ENCODE results near the gene ARIH2. TPM values are rescaled to one million over a fixed set of nuclear protein-coding genes. Genes with fewer than 3 reads are reported as not detected.

Gene ARIH2
- total and polyA plus RNA-seq, 9 of the 15 experiments (the other 6 are each of a cell fraction or from before 2014, with no cell fraction given): 27.0 to 120 (median 108) TPM

GRCh38 chr3:48934333-48934991 is 15.8 kb downstream of the ARIH2 start:
- TF ChIP-seq BDP1 (IDR thresholded peaks at IDR 0.05; ENCODE audit: insufficient read depth, insufficient read length) (no peak), ATF7 (IDR thresholded peaks at IDR 0.05) (no peak)
- TF ChIP-seq, protein P1, sequence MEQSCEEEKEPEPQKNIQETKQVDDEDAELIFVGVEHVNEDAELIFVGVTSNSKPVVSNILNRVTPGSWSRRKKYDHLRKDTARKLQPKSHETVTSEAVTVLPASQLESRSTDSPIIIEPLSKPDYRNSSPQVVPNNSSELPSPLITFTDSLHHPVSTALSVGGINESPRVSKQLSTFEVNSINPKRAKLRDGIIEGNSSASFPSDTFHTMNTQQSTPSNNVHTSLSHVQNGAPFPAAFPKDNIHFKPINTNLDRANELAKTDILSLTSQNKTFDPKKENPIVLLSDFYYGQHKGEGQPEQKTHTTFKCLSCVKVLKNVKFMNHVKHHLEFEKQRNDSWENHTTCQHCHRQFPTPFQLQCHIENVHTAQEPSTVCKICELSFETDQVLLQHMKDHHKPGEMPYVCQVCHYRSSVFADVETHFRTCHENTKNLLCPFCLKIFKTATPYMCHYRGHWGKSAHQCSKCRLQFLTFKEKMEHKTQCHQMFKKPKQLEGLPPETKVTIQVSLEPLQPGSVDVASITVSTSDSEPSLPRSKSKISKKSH (CRISPR knock-in tag; IDR thresholded peaks at IDR 0.05): no peak
- TF ChIP-seq, protein P2, sequence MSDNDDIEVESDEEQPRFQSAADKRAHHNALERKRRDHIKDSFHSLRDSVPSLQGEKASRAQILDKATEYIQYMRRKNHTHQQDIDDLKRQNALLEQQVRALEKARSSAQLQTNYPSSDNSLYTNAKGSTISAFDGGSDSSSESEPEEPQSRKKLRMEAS (CRISPR knock-in tag; IDR thresholded peaks at IDR 0.05): no peak
- TF ChIP-seq, protein P3, sequence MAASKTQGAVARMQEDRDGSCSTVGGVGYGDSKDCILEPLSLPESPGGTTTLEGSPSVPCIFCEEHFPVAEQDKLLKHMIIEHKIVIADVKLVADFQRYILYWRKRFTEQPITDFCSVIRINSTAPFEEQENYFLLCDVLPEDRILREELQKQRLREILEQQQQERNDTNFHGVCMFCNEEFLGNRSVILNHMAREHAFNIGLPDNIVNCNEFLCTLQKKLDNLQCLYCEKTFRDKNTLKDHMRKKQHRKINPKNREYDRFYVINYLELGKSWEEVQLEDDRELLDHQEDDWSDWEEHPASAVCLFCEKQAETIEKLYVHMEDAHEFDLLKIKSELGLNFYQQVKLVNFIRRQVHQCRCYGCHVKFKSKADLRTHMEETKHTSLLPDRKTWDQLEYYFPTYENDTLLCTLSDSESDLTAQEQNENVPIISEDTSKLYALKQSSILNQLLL (CRISPR knock-in tag; IDR thresholded peaks at IDR 0.05; ENCODE audit: borderline replicate concordance): no peak
- Histone ChIP-seq H3K9me1 (ENCODE audit: control insufficient read depth, insufficient read depth, low read length) (peaks cover 4% of the 10 kb centered on the region), H3K9ac (ENCODE audit: insufficient read depth in 1 of 2, low read depth in 2 of 2, low read length in 2 of 2) (no peak overlapping the region), H3K9me3 (replicated peaks; ENCODE audit: control insufficient read depth, insufficient read depth, low read depth, low read length) (no peaks in the 10 kb centered on the region), H3K4me3 (no peak overlapping the region), H3K27me3 (ENCODE audit: control insufficient read depth in 2 of 2, insufficient read depth in 2 of 2, low read length in 2 of 2) (no peaks in the 10 kb centered on the region), H3K79me2 (ENCODE audit: control insufficient read depth, insufficient read depth, low read length) (peaks cover 91% of the 10 kb centered on the region), H4K20me1 (replicated peaks; ENCODE audit: control insufficient read depth, insufficient read depth, low read length) (peaks cover 13% of the 10 kb centered on the region), H3K4me2 (ENCODE audit: insufficient read depth, low read length) (no peak overlapping the region), H3K4me1 (replicated peaks in 1 of 2; ENCODE audit: control insufficient read depth in 2 of 2, insufficient read depth in 2 of 2, low read length in 2 of 2) (peaks cover 0 to 17% of the 10 kb centered on the region in 2 experiments; a peak in 4 of 5 replicates), H3K36me3 (ENCODE audit: control insufficient read depth, insufficient read depth, low read length) (peaks cover 70% of the 10 kb centered on the region), H2AFZ (ENCODE audit: low read depth, low read length) (no peak overlapping the region), H3K27ac (ENCODE audit: extremely low read depth, low read depth, low read length) (peak overlapping the region; percentile 68; the same call in 1 of the 3 replicates)
- no peak for ATAC-seq
- in situ Hi-C loops (cut with MboI): no loop called here
- WGBS (ENCODE audit: insufficient coverage, low coverage, missing lambda C conversion rate): 71% methylated on average over 5 of the region's 5 CpGs
- DNase-seq (ENCODE audit: extremely low read depth in 1 of 4, low spot score in 3 of 4): no peak
- ChIA-PET POLR2A (interaction anchor here (0.7 to 1.5 kb wide), 4 partner anchors 9 to 226 kb away, joined by 3 to 12 read pairs (median 4); partner anchors contain the start of gene ARIH2), CTCF (ENCODE audit: low intra/inter-chr PET ratio) (no interaction called here)
- intact Hi-C loops (cut with micrococcal nuclease): no loop called here
- TSS peak; percentile 7 for BruUV-seq (replicated peaks)
- FAIRE-seq: no peak
